ENCODE data around the gene VPS51. TPM values are rescaled to one million over a fixed set of nuclear protein-coding genes. Genes with fewer than 3 reads are reported as not detected.

VPS51 gene
- total and polyA plus RNA-seq, 4 donors, result 73.0 to 191 (median 111) TPM

GRCh38 chr11:65119670-65119995 is 23.6 kb downstream of the VPS51 start:
- no peak for DNase-seq
- Histone ChIP-seq H3K36me3 (ENCODE audit: control insufficient read depth in 1 of 2, insufficient read depth in 2 of 2, low read length in 1 of 2) (no peaks in the 10 kb centered on the region), H3K27ac (ENCODE audit: low read depth in 1 of 2, low read length in 2 of 2) (no peak overlapping the region), H3K9me3 (ENCODE audit: control insufficient read depth, low read length) (no peaks in the 10 kb centered on the region), H3K4me3 (ENCODE audit: low read length in 2 of 2) (no peak overlapping the region), H3K4me1 (ENCODE audit: control insufficient read depth in 1 of 2, insufficient read depth in 2 of 2, low read length in 2 of 2) (no peaks in the 10 kb centered on the region), H3K27me3 (ENCODE audit: control insufficient read depth in 1 of 2, insufficient read depth in 2 of 2, low read length in 1 of 2) (no peaks in the 10 kb centered on the region)
- ATAC-seq (ENCODE audit: low FRiP score), result no peak
- intact Hi-C loops (cut with DNase I), result loop anchor here in 1 of 2 donors (5.0 kb wide), 1 partner anchor 107 kb away; the partner anchor contains the start of gene ARL2

- DNase-seq (no peak), ATAC-seq (ENCODE audit: low FRiP score) (no peak)
- Histone ChIP-seq H3K27ac (ENCODE audit: low read depth in 1 of 2, low read length in 2 of 2) (no peak overlapping the region), H3K36me3 (ENCODE audit: control insufficient read depth in 1 of 2, insufficient read depth in 2 of 2, low read length in 1 of 2) (no peaks in the 10 kb centered on the region), H3K4me1 (ENCODE audit: control insufficient read depth in 1 of 2, insufficient read depth in 2 of 2, low read length in 2 of 2) (no peaks in the 10 kb centered on the region), H3K27me3 (ENCODE audit: control insufficient read depth in 1 of 2, insufficient read depth in 2 of 2, low read length in 1 of 2) (no peaks in the 10 kb centered on the region), H3K4me3 (ENCODE audit: low read length in 2 of 2) (peak overlapping the region in 1 of 2 donors; percentile 82), H3K9me3 (ENCODE audit: control insufficient read depth, low read length) (no peaks in the 10 kb centered on the region)
- 83 to 84% methylated on average over 3 of the region's 3 CpGs for WGBS, 2 donors
- intact Hi-C loops (cut with DNase I), result loop anchor here in 1 of 2 donors (5.0 kb wide), 1 partner anchor 39 kb away; the partner anchor contains the start of genes CDCA5 and ZFPL1
Observed at GRCh38 chr11:65120831-65121230, 24.8 kb downstream of the VPS51 start.

- H3K36me3 ChIP-seq (ENCODE audit: control insufficient read depth in 1 of 2, insufficient read depth in 2 of 2, low read length in 1 of 2), result no peaks in the 10 kb centered on the region
- no peak for ATAC-seq (ENCODE audit: low FRiP score)
Observed at GRCh38 chr11:65121447-65121864, 25.4 kb downstream of the VPS51 start.

GRCh38 chr11:65121865-65122696 is 26.1 kb downstream of the VPS51 start, which contains the start of the genes FAU and MRPL49:
Gene FAU, minus strand, starts transcription at chr11:65122134. Its CDS starts 321 bp downstream, at chr11:65121813.
Gene MRPL49, plus strand, starts transcription at chr11:65122321. Its CDS starts 26 bp downstream, at chr11:65122347.
- intact Hi-C loops (cut with DNase I), result loop anchor here in 1 of 2 donors (5.0 kb wide), 1 partner anchor 40 kb away; the partner anchor contains the start of genes CDCA5 and ZFPL1
- WGBS, 2 donors, result 0 to 1% methylated on average over 52 to 64 of the region's 64 CpGs
- peaks cover 0 to 2% of the 10 kb centered on the region in 2 donors for H3K36me3 ChIP-seq (ENCODE audit: control insufficient read depth in 1 of 2, insufficient read depth in 2 of 2, low read length in 1 of 2)
- ATAC-seq (ENCODE audit: low FRiP score) (peak; percentile 94), DNase-seq (peak; percentile 99)
- no peaks in the 10 kb centered on the region for H3K9me3 ChIP-seq (ENCODE audit: control insufficient read depth, low read length)
- peak within 1 kb of the TSS; percentile 83 to 91 for H3K27ac ChIP-seq (ENCODE audit: low read depth in 1 of 2, low read length in 2 of 2)
- no peaks in the 10 kb centered on the region for H3K27me3 ChIP-seq (ENCODE audit: control insufficient read depth in 1 of 2, insufficient read depth in 2 of 2, low read length in 1 of 2)
- no peaks in the 10 kb centered on the region for H3K4me1 ChIP-seq (ENCODE audit: control insufficient read depth in 1 of 2, insufficient read depth in 2 of 2, low read length in 2 of 2)
- peak within 1 kb of the TSS; percentile 72 to 82 for H3K4me3 ChIP-seq (ENCODE audit: low read length in 2 of 2)

More at GRCh38 chr11:65121447-65121864, 25.4 kb downstream of the VPS51 start:
- DNase-seq, result peak in 1 of 2 donors; percentile 78
- WGBS, 2 donors, result 2 to 5% methylated on average over 22 of the region's 22 CpGs
- peak overlapping the region; percentile 83 to 91 for H3K27ac ChIP-seq (ENCODE audit: low read depth in 1 of 2, low read length in 2 of 2)
- H3K4me3 ChIP-seq (ENCODE audit: low read length in 2 of 2), result peak overlapping the region; percentile 72 to 82
- no peaks in the 10 kb centered on the region for H3K4me1 ChIP-seq (ENCODE audit: control insufficient read depth in 1 of 2, insufficient read depth in 2 of 2, low read length in 2 of 2)
- intact Hi-C loops (cut with DNase I), result loop anchor here in 1 of 2 donors (5.0 kb wide), 1 partner anchor 39 kb away; the partner anchor contains the start of genes CDCA5 and ZFPL1
- no peaks in the 10 kb centered on the region for H3K27me3 ChIP-seq (ENCODE audit: control insufficient read depth in 1 of 2, insufficient read depth in 2 of 2, low read length in 1 of 2)
- H3K9me3 ChIP-seq (ENCODE audit: control insufficient read depth, low read length), result no peaks in the 10 kb centered on the region

- no peak overlapping the region for H3K4me3 ChIP-seq (ENCODE audit: low read length in 2 of 2)
- no peak overlapping the region for H3K27ac ChIP-seq (ENCODE audit: low read depth in 1 of 2, low read length in 2 of 2)
- DNase-seq (no peak), ATAC-seq (ENCODE audit: low FRiP score) (no peak)
- H3K36me3 ChIP-seq (ENCODE audit: control insufficient read depth in 1 of 2, insufficient read depth in 2 of 2, low read length in 1 of 2), result peaks cover 6 to 7% of the 10 kb centered on the region in 2 donors
- H3K4me1 ChIP-seq (ENCODE audit: control insufficient read depth in 1 of 2, insufficient read depth in 2 of 2, low read length in 2 of 2), result no peaks in the 10 kb centered on the region
- 90 to 94% methylated on average over 5 of the region's 5 CpGs for WGBS, 2 donors
- H3K27me3 ChIP-seq (ENCODE audit: control insufficient read depth in 1 of 2, insufficient read depth in 2 of 2, low read length in 1 of 2), result no peaks in the 10 kb centered on the region
- intact Hi-C loops (cut with DNase I), result loop anchor here in 1 of 2 donors (5.0 kb wide), 1 partner anchor 42 kb away; the partner anchor contains the start of genes CDCA5 and ZFPL1
- H3K9me3 ChIP-seq (ENCODE audit: control insufficient read depth, low read length), result no peaks in the 10 kb centered on the region
Observed at GRCh38 chr11:65124480-65125196, 28.6 kb downstream of the VPS51 start.

GRCh38 chr11:65125197-65126056 is 29.4 kb downstream of the VPS51 start:
- DNase-seq (no peak), ATAC-seq (ENCODE audit: low FRiP score) (no peak)
- Histone ChIP-seq H3K27ac (ENCODE audit: low read depth in 1 of 2, low read length in 2 of 2) (no peak overlapping the region), H3K27me3 (ENCODE audit: control insufficient read depth in 1 of 2, insufficient read depth in 2 of 2, low read length in 1 of 2) (no peaks in the 10 kb centered on the region), H3K36me3 (ENCODE audit: control insufficient read depth in 1 of 2, insufficient read depth in 2 of 2, low read length in 1 of 2) (peaks cover 7 to 9% of the 10 kb centered on the region in 2 donors), H3K9me3 (ENCODE audit: control insufficient read depth, low read length) (no peaks in the 10 kb centered on the region), H3K4me3 (ENCODE audit: low read length in 2 of 2) (no peak overlapping the region), H3K4me1 (ENCODE audit: control insufficient read depth in 1 of 2, insufficient read depth in 2 of 2, low read length in 2 of 2) (no peaks in the 10 kb centered on the region)
- WGBS, 2 donors, result 86% methylated on average over 12 of the region's 12 CpGs
- intact Hi-C loops (cut with DNase I), result no loop called here

- H3K27me3 ChIP-seq (ENCODE audit: control insufficient read depth in 1 of 2, insufficient read depth in 2 of 2, low read length in 1 of 2), result no peaks in the 10 kb centered on the region
- 55 to 59% methylated on average over 6 of the region's 6 CpGs for WGBS, 2 donors
- no peak for DNase-seq
- no peak for ATAC-seq (ENCODE audit: low FRiP score)
- no peaks in the 10 kb centered on the region for H3K4me1 ChIP-seq (ENCODE audit: control insufficient read depth in 1 of 2, insufficient read depth in 2 of 2, low read length in 2 of 2)
- H3K9me3 ChIP-seq (ENCODE audit: control insufficient read depth, low read length), result no peaks in the 10 kb centered on the region
- peaks cover 7 to 17% of the 10 kb centered on the region in 2 donors for H3K36me3 ChIP-seq (ENCODE audit: control insufficient read depth in 1 of 2, insufficient read depth in 2 of 2, low read length in 1 of 2)
- no peak overlapping the region for H3K4me3 ChIP-seq (ENCODE audit: low read length in 2 of 2)
- intact Hi-C loops (cut with DNase I), result no loop called here
- H3K27ac ChIP-seq (ENCODE audit: low read depth in 1 of 2, low read length in 2 of 2), result no peak overlapping the region
Observed at GRCh38 chr11:65126624-65127274, 30.7 kb downstream of the VPS51 start.

Data from aorta (tissue), 5 donors.